Hematopoietic multipotent progenitor cell treated with erythropoietin and hydrocortisone succinate and interleukin-3 and kit ligand, for 17 days (in vitro differentiated cells): ENCODE results near the gene TOR2A.

Source experiments
- DNase-seq: peaks from one replicate; pipeline ENCODE4 v3.0.0-alpha.2; 2015; ENCODE audit warnings: low spot score

The TOR2A gene

DNA sequence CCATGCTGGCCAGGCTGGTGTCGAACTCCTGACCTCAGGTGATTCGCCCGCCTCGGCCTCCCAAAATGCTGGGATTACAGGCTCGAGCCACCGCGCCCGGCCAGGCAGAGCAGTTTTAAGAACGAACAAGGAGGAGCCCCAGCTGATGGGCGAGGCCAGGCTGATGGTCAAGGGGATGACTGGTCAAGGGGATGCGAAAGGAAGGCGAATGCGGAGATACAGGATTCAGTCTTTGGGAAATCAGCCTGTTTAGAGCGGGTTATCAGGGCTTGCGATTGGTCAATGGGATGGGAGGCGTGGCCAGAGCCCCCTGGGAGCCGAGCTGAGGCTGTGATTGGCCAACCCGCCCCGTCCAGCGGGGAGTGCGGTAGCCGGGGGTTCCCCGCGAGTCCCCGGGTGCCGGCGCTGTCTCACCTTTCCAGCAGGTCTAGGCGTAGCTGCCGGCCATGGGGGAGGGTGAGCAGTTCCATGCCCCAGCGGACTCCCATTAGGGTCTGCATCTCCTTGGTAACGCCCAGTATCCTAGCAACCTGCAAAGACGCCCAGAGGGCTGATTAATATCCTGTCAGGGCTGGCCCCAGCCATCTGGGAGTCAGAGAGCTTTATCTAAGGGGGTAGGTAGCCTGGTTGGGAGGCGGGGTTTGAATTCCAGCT is 7.5 kb upstream of the TOR2A start:
- no peak for DNase-seq

DNA sequence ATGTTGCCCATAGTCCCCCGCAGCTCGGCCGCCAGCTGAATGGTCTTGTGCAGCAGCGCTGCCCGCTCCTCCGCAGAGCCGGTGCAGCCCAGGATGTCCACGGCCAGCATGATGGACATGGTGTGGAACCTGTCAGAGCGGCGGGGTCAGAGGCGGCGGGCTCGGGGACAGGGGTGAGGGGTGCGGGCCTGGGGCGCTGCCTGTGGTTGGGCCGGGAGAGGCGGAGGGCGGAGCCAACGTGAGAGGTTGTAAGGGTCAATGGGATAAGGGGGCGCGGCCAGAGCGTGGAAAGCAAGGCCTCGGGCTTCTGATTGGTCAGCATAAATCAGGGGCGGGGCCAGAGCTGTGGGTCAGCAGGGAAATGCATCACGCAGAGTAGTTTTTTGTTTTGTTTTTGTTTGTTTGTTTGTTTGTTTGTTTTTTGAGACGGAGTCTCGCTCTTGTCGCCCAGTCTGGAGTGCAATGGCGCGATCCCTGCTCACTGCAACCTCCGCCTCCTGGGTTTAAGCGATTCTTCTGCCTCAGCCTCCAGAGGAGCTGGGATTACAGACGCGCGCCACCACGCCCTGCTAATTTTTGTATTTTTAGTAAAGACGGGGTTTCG is 6.8 kb upstream of the TOR2A start:
- DNase-seq: no peak

DNA sequence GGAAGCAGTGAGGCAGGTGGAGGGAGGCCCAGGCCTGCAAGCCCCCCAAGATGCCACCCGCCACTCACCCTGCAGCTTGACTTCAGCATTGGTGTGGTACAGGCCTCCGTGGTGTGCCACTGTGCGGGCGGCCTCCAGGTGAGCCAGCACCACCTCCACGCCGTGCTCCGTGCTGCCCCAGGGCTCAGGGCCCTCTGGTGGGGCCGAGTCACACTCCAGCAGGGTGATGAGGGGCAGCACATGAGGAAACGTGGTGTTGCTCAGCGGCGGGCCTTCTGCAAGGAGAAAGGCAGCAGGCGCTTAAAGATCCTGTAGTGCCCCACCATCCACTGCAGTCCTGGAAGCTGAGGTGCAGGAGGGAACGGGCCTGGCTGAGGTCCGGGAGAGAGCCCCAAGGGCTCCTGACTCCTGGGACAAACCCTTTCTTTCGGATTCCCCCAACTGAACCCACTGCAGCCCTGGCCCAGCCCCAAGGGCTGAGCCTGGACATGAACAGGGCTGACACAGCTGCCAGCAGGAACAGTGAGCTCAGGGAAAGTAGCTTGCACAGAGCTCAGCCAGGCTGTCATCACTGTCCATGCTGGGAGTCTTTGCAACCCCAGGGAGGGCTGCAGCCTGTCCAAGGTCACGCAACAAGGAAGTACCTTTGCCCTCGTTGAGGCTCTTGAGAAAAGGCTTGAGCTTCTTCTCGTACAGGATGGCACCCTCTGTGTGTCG is 4.7 kb upstream of the TOR2A start:
- no peak for DNase-seq

DNA sequence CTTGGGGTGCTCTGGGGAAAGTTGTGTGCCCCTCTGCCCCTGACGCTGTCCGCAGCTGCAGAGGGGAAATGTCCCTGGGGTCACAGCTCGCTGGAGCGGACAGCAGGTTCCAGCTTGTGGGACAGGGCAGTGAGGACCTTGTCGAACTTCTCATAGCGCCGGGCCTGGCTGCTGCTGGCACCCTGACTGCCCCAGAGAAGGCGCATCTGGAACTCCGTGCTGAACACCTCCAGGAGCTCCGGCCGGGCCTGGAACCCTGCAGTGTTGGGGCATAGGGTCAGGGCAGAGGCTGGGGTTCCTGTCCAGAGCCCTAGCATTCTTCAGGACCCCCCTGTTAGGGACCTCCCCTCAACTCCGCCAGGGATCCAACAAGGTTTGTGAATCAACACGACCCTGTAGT is 3.6 kb upstream of the TOR2A start:
- DNase-seq: no peak

DNA sequence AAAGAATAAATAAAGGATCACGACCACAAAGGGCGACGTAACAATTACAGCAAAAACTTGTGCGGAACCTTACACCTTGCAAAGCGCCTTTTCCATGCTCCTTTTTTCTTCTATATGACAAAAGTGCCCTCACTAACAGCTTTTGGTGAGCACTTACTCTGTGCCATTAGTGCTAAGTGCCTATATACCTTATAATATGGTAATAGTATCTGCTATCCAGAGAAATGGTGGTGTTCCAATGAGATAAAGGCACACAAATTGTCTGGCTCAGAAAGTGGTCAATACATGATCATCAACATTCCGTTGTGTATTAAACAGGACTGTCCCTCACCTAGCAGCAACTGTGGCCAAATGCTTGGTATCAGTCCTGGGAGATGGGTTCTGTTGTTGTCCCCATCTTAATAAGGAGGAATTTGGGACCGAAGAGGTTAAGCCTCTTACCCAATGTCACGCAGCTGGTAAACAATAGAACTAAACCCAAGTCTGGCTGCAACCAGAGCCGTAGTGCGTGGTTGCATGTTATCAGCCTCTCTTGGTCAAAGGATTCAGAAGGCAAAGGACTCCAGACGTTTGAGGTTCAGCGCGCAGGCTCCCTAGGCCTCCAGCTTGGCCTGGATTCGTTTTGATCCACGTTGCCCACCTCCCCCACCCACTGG is 564 bp upstream of the TOR2A start:
- no peak for DNase-seq

DNA sequence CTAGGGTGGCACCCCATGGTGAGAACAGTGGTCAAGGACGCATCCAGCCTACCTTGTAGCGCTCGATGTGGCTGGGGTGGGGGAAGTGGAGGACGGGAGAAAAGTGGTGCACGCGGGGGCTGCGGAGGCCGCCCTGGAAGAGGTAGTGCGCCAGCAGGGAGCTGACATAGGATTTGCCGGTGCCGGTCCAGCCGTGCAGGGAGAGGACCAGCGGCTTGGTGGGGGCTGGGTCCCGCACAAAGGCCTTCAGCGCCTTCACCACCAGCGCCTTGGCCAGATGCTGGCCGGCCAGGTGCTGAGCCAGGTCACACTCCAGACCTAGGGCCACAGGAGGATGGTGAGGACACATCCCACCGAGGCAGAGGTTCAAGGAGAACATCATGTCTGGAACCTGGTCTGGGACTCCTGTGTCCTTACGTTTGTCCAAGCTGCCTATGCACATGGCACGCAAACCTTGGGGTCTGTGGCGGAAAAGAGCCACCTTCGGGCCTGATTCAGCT is 797 bp downstream of the TOR2A start:
- no peak for DNase-seq

DNA sequence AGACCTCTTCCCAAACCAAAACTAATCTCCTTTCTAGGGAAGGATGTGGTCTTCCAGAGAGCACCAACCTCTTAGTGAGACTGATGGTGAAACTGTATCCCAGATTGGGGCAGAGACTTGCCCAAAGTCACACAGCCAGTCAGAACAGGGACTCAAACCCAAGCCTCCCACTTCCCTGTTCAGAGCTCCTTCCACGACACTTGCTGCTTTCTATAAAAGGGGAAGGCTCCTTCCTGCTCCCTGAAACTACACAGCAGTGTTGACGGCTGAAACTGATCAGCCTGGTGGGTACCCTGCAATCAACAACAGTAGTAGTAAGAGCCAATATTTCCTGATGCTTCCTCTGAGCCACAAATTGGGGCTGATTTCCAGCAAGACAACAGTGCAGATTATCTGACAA is 1.5 kb downstream of the TOR2A start:
- DNase-seq: no peak

DNA sequence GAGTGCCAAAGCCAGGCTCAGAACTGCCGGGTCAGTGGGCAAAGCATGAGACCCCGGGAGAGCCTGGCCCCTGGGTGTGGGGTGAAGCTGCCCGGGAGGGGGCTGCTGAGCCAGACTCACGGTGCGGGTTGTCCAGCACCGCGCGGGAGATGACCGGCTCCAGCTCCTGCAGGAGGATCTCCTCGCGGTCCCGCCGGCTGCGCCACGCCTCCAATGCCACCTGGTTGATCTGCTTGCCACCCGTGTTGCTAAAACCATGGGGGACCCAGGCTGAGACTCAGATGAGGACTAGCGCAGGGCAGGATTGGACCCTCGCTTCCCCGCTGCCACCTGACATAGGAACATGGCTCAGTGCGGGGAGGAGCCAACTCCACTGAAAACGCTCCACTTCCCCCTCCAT is 2.6 kb downstream of the TOR2A start:
- DNase-seq: no peak

DNA sequence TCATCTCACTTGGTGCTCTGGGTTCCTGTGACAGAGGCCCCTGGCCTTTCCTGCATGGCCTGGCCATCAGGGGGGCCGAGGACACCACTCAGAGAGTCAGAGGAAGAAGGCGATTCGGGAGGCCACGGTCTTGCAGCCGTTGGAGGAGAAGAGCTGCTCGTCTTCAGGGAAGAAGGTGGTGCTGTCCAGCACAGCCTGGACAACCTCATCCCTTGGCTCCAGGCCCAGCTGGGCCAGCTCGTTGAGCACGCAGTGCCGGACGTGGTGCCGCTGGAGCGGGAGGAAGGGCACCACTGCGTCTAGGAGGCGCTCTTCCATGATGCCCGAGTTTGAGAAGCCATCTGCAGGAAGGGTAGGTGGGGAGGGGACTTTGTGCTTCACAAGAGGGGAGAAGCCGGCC is 3.2 kb downstream of the TOR2A start:
- no peak for DNase-seq

DNA sequence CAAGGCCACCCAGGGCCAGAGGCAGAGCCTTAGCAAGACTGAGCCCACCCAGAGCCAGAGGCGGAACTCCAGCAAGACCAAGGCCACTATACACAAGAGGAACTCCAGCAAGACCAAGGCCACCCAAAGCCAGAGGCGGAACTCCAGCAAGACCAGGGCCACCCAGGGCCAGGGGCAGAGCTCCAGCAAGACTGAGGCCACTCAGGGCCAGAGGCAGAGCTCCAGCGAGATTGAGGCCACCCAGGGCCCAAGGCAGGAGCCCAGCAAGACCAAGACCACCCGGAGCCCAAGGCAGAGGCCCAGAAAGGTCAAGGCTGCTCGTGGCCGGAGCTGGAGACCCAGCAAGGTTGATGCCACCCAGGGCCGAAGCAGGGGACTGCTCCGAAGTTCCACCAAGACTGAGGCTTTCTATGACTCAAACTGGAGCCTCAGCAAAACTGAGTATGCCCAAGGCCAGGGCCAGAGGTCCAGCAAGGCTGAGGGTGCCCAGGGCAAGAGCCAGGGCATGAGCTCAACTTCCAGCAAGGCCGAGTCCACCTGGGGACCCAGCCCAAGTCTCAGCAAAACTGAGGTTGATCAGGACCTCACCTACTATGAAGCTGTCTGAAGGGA is 4.2 kb downstream of the TOR2A start:
- DNase-seq: no peak

DNA sequence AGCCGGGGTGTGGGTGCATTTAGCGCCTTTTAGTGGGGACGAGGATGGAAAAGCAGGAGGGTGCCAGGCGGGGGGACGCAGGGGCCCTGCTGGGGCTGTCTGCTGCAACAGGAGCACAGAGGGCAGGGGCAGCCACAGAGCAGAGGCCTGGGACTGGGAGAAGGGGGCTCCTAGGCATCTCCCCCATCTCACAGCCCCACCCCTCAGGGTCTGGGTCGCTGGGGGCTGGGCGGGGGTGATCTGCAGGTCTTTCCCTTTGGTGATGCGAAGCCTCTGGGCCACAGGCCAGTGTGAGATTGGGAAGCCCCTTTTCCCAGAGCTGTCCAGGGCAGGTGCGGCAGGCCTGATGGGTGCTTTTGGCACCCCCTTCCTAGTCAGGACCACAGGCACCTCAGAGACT is 4.8 kb downstream of the TOR2A start:
- DNase-seq: no peak

DNA sequence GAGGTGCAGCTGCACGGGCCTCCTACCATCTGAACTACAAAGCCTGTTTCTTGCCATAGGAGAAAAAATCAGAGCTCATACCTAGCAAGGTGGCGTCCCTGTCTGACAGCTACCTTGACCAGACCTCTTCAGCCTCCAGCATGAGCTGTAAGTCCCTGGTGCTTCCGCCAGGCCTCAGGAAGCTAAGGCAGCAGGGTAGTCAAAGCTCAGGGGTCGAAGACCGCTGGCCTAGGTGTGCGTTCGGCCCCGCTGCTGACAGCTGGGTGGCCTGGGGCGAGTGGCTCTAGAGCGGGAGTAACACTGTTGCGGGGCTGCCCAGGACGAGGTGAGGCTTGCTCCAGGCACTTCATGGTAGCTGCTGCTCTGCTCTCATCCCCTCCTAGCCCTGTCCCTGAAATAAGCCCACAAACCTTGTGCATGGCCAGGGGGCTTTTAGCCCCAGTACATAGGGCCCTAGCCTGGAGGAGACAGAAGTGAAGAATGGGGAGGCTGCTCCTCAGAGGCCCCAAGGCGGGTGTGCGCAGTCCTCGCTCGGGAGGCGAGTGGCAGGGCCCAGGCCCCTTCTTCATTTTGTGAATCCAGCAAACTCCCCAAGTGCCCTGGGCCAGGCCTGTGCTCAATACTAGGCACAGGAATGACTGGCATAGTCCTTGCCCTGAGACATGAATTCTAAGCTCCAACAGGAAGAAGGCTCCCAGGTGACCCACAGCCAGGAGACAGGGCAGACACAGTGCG is 5.4 kb downstream of the TOR2A start:
- DNase-seq: no peak

DNA sequence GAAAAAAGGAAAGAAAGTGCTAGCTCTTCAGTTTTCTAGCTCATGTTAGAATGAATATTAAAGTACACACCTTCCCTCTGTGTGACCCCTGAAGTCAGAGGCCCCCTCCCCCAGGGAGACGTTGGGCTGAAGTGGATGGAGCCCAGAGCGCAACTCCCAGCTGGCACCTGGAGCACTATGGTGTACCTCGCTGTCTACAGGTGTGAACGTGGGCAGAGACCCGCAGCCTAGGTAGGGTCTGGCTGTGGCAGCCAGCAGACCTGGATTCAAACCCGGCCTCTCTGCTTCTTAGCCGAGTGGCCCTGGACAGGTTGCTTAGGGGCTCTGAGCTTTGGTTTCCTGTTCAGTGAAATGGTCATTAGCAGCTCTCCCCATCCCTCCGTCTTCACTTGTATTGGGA is 6.3 kb downstream of the TOR2A start:
- no peak for DNase-seq

DNA sequence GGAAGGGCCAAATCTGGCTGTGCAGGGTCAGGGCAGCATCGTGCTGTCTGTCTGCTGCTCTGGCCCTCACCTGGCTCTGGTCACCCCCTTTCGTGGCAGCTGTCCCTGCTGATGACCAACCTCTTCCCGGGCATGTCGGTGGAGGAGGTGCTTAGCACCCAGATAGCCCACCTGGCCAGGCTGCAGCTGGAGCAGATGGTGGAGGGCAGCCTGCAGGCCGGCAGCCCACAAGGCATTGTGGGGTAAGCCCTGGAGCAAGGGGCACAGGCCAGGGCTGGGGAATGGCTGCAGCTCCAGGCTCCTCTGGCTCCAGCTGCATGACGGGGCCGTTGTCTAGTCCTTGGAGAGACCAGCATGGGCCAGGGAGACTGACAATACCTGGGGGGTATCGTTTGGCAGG is 8.2 kb downstream of the TOR2A start:
- DNase-seq: no peak

DNA sequence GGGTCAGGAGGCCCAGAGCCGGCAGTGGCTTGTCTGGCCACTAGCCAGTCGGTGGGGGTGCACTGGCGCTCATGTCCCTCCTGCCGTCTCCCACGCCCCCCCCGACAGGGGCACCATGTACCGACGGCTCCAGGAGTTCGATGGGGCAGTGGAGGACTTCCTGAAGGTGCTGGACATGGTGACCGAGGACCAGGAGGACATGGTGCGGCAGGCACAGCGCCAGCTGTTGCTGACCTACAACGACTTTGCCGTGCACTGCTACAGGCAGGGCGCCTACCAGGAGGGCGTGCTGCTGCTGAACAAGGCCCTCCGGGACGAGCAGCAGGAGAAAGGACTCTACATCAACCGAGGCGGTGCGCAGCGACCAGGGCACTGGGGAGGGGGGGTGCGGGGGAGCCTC is 11.1 kb downstream of the TOR2A start:
- no peak for DNase-seq

DNA sequence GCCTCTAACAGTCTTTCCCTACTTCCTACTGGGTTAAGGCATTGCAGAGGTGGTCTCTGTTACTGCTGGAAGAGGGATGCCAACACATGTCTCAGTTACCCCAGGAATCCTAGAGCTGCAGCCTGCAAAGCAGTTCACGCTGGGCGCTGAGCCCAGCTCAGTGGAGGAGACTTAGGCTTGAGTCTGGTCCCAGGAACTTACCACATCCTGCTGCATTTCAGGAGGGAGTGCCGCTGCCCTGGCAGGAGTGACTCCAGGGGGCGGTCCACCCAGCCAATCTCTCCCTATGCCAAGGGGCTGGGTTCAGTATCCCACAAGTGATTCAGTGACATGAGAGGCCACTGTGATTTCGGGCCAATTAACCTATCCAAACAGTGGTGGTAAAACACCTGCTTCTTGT is 11.7 kb downstream of the TOR2A start:
- no peak for DNase-seq

DNA sequence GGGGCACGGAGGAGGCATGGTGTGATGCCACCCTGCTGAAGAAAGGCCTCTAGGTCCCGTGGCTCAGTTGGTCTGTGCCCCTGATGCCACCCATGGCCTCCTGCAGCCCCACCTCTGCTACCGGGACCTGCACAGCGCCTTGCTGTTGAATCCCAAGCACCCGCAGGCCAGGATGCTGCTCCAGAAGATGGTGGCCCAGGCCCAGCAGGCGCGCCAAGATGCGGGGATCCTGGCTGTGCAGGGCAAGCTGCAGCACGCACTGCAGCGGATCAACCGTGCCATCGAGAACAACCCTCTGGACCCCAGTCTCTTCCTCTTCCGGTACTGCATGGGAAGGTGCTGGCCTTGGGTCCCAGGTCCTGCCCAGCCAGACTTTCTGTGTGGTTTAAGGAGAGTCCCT is 12.1 kb downstream of the TOR2A start:
- DNase-seq: no peak

DNA sequence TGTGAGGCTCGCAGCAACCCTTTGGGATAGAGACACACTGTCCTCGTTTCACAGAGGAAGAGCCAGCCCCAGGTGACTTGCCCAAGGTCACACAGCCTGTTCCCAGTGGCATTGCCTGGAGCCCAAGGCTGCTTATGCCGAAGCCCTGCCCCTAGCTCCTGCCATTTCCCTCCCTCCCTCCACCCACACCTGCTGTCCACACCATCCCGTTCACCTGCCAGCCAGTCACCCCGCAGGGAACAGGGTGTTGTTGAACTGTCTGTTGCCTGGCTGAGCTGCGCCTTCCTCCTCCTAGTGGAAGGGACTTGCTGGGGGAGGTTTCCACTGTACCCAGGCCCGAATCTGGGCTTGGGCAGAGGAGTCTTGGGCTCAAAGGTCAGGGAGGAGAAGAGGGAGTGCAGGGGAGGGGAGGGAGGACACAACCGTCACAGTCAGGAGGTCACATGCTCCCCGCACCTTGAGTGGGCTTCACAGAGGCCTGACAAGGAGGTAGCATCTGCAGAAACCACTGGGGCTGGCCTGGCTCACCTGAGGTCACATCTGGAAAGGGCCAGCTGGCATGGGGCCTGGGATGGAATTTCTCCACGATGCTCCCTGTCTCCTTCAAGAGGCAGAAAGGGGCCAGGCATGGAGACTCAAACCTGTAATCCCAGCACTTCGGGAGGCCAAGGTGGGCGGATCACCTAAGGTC is 12.9 kb downstream of the TOR2A start:
- DNase-seq: no peak

DNA sequence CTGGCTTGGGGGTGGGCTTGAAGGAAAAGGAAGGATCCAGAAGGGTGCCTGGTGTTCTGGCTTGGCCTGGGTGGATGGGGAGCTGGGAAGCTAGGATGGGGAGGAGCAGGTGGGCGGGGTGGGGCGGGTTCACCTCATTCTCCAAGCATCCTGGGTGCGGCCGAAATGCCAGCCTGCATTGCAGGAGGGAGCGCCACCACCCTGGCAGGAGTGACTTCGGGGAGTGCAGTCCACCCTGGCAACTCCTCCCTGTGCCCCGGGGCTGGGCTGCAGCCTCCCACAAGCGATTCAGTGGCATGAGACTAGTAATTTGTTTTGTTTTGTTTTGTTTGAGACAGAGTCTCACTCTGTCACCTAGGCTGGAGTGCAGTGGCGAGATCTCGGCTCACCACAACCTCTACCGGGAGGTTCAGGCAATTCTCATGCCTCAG is 13.7 kb downstream of the TOR2A start:
- no peak for DNase-seq

DNA sequence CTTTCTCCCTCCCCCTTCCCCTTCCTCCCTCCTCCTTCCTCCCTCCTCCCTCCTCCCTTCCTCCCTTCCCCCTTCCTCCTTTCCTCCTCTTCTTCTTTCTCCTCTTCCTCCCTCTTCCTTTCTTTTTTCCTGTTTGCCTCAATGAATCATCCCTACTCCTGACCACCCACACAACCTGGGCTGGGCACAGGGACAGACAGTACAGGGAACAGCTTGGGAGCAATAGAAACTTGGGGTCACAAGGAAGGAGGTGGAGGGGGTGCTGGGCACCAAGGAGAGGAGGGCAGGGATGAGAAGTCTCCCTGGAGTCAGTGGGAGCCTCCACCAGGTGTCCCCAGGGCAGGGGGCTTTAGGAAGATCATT is 14.2 kb downstream of the TOR2A start:
- DNase-seq: no peak
